Measurements from ENCODE around the gene MRPL58. TPM values are rescaled to one million over a fixed set of nuclear protein-coding genes. Genes with fewer than 3 reads are reported as not detected.
A peak's percentile ranks its signal among the peaks of the same experiment; 100 is the strongest.
"Not testable (repeated sequence)": the region's sequence is repeated elsewhere in the genome, so short reads cannot be mapped to it uniquely, and the experiment has no call there.

The MRPL58 gene
- total RNA-seq, 2 donors from 2014 or later = 16.9 TPM; not detected in 1

DNA sequence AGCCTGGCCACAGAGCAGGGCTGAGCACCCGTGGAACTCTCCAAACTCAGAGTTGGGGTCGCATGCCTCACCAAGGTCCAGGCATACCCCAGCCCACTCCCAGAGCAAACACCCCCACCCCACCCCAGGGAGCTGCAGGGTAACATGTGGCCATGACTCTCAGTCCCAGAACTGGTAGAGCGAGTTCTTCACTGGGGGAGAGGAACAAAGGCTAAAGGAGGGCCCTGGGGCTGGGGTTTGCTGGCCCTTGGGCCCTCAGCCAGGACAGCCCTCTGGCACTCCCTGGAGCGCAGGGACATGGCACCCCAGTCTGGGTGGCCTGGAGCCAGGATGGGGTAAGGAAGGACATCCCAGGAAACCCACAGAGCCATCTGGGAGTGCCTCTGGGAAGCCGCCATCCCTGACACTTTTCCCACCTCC, 44.1 kb upstream of the MRPL58 start:
- TF ChIP-seq, protein P1, sequence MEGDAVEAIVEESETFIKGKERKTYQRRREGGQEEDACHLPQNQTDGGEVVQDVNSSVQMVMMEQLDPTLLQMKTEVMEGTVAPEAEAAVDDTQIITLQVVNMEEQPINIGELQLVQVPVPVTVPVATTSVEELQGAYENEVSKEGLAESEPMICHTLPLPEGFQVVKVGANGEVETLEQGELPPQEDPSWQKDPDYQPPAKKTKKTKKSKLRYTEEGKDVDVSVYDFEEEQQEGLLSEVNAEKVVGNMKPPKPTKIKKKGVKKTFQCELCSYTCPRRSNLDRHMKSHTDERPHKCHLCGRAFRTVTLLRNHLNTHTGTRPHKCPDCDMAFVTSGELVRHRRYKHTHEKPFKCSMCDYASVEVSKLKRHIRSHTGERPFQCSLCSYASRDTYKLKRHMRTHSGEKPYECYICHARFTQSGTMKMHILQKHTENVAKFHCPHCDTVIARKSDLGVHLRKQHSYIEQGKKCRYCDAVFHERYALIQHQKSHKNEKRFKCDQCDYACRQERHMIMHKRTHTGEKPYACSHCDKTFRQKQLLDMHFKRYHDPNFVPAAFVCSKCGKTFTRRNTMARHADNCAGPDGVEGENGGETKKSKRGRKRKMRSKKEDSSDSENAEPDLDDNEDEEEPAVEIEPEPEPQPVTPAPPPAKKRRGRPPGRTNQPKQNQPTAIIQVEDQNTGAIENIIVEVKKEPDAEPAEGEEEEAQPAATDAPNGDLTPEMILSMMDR (IDR thresholded peaks at IDR 0.05) = no peak
- peak overlapping the region; percentile 74 to 81 (median 75) for H3K27ac ChIP-seq
- intact Hi-C loops (cut with DNase I) = no loop called here
- no peak overlapping the region for H3K4me3 ChIP-seq
- no peaks in the 10 kb centered on the region for H3K36me3 ChIP-seq (replicated peaks in 1 of 2; ENCODE audit: insufficient read depth in 1 of 2, low read depth in 2 of 2)
- no peaks in the 10 kb centered on the region for H3K27me3 ChIP-seq
- no peaks in the 10 kb centered on the region for H3K9me3 ChIP-seq
- peak; percentile 49 for ATAC-seq
- DNase-seq = peak; percentile 66 to 85 (median 83)
- 7 to 23% methylated on average over 3 to 5 of the region's 5 CpGs for WGBS, 2 donors
- H3K4me1 ChIP-seq = peaks cover 63% of the 10 kb centered on the region

- intact Hi-C loops (cut with DNase I); H3K4me3 ChIP-seq; H3K36me3 ChIP-seq (replicated peaks in 1 of 2; ENCODE audit: insufficient read depth in 1 of 2, low read depth in 2 of 2); DNase-seq; H3K9me3 ChIP-seq; H3K27me3 ChIP-seq; ATAC-seq: not testable (repeated sequence)
- peak overlapping the region in 2 of 4 donors; percentile 74 to 76 for H3K27ac ChIP-seq
- 78 to 86% methylated on average over 5 of the region's 5 CpGs for WGBS, 2 donors
- H3K4me1 ChIP-seq = peaks cover 70% of the 10 kb centered on the region
Measured at GRCh38 chr17:74969501-74969900, 43.0 kb upstream of the MRPL58 start.

GRCh38 chr17:74970395-74970794, 42.1 kb upstream of the MRPL58 start:
- no peaks in the 10 kb centered on the region for H3K36me3 ChIP-seq (replicated peaks in 1 of 2; ENCODE audit: insufficient read depth in 1 of 2, low read depth in 2 of 2)
- peaks cover 71% of the 10 kb centered on the region for H3K4me1 ChIP-seq
- intact Hi-C loops (cut with DNase I) = no loop called here
- no peaks in the 10 kb centered on the region for H3K27me3 ChIP-seq
- ATAC-seq = no peak
- no peak overlapping the region for H3K4me3 ChIP-seq
- peak overlapping the region in 3 of 4 donors; percentile 94 to 97 (median 95) for H3K27ac ChIP-seq
- TF ChIP-seq, protein P1 (IDR thresholded peaks at IDR 0.05) = no peak
- no peak for TF ChIP-seq POLR2A (IDR thresholded peaks at IDR 0.05)
- 21 to 64% methylated on average over 3 of the region's 3 CpGs for WGBS, 2 donors
- DNase-seq = no peak
- H3K9me3 ChIP-seq = no peaks in the 10 kb centered on the region

- H3K4me3 ChIP-seq = peak overlapping the region; percentile 73 to 99
- peaks cover 69% of the 10 kb centered on the region for H3K4me1 ChIP-seq
- intact Hi-C loops (cut with DNase I) = no loop called here
- DNase-seq = no peak
- H3K36me3 ChIP-seq (replicated peaks in 1 of 2; ENCODE audit: insufficient read depth in 1 of 2, low read depth in 2 of 2) = no peaks in the 10 kb centered on the region
- no peak for ATAC-seq
- H3K27me3 ChIP-seq = no peaks in the 10 kb centered on the region
- TF ChIP-seq, protein P1 (IDR thresholded peaks at IDR 0.05) = no peak
- TF ChIP-seq POLR2A (IDR thresholded peaks at IDR 0.05) = no peak
- H3K9me3 ChIP-seq = no peaks in the 10 kb centered on the region
- WGBS, 2 donors = 15 to 22% methylated on average over 8 of the region's 8 CpGs
- H3K27ac ChIP-seq = peak overlapping the region; percentile 94 to 97 (median 95)
Measured at GRCh38 chr17:74971069-74971841, 41.2 kb upstream of the MRPL58 start.

DNA sequence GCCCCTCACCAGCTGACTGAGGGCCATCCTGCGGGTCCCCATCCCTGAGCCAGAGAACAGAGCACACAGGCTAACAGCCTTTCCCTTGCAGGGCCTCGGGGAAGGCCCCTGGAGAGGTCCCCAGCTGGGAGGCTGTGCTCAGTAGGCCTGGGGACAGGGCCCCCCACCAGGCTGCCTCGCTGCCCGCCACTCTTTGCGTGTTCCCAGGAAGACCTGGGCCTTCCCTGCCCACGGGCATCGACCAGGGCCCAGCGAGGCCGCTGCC, 40.7 kb upstream of the MRPL58 start:
- peak overlapping the region; percentile 94 to 97 (median 95) for H3K27ac ChIP-seq
- H3K27me3 ChIP-seq = no peaks in the 10 kb centered on the region
- TF ChIP-seq, protein P1 (IDR thresholded peaks at IDR 0.05) = no peak
- TF ChIP-seq POLR2A (IDR thresholded peaks at IDR 0.05) = no peak
- WGBS, 2 donors = 2% methylated on average over 9 of the region's 9 CpGs; no CpG with 5 or more reads in 1 of the 2 donors
- peak overlapping the region; percentile 73 to 99 for H3K4me3 ChIP-seq
- DNase-seq = no peak
- intact Hi-C loops (cut with DNase I) = no loop called here
- peaks cover 69% of the 10 kb centered on the region for H3K4me1 ChIP-seq
- no peaks in the 10 kb centered on the region for H3K9me3 ChIP-seq
- H3K36me3 ChIP-seq (replicated peaks in 1 of 2; ENCODE audit: insufficient read depth in 1 of 2, low read depth in 2 of 2) = no peaks in the 10 kb centered on the region
- no peak for ATAC-seq

Measured in body of pancreas (tissue), 4 donors.